Prostate gland (tissue), 2 donors: ENCODE data around the gene FAF1. TPM values are rescaled to one million over a fixed set of nuclear protein-coding genes. Genes with fewer than 3 reads are reported as not detected.

ENCODE experiments used
- DNase-seq: peaks from one replicate; pipeline ENCODE4 v3.0.0-alpha.2; 2019; ENCODE audit warnings: low spot score
- H3K27ac ChIP-seq, 2 donors: fragments of 200-600 bp; sonication (generic); 2 replicates each; pipeline ENCODE4 v1.5.1; 2017 to 2019
- H3K27me3 ChIP-seq: fragments of 200-600 bp; sonication (generic); replicated peaks from 2 replicates; pipeline ENCODE4 v1.5.1; 2019; ENCODE audit not compliant: insufficient read depth
- H3K36me3 ChIP-seq, 2 donors: fragments of 200-600 bp; sonication (generic); 1 replicate in 1 of 2; 2 replicates in 1 of 2; pipeline versions ENCODE4 v1.5.1 to v1.8.1; 2017 to 2019
- H3K4me1 ChIP-seq: fragments of 200-600 bp; sonication (generic); replicated peaks from 2 replicates; pipeline ENCODE4 v1.5.1; 2019
- H3K4me3 ChIP-seq, 2 donors: fragments of 200-600 bp; sonication (generic); 2 replicates each; pipeline ENCODE4 v1.5.1; 2017 to 2019
- H3K9me3 ChIP-seq: fragments of 200-600 bp; sonication (generic); 2 replicates; pipeline ENCODE4 v1.5.1; 2017
- POLR2A ChIP-seq: fragments of 450-650 bp; IDR thresholded peaks from one replicate; pipeline ENCODE4 v1.6.1; 2016; ENCODE audit warnings: antibody characterized with exemption, mild to moderate bottlenecking
- POLR2AphosphoS5 ChIP-seq: sonication (generic); formaldehyde crosslinking; IDR thresholded peaks from one replicate; pipeline ENCODE4 v1.6.1; 2017; ENCODE audit warnings: antibody characterized with exemption
- WGBS: methylation state at CpG from one replicate; pipeline ENCODE4 v1.1.5; 2018; 5-methylcytosine and 5-hydroxymethylcytosine counted together
- intact Hi-C: fragments of 100-400 bp; cut with DNase I; formaldehyde crosslinking; loops from one replicate; pipeline ENCODE4 v1.14.2; 2022
- total RNA-seq, 2 donors: library from RNA; depleted of rRNA; stranded (reverse); fragments of >200 nt; gene quantifications; one replicate each; pipeline ENCODE4 v1.1.0, GENCODE V29; 2016
- TF ChIP-seq, protein P1 (sequence below), 4 experiments: fragments of 200-600 bp in 2 of 4; fragments of 450-650 bp in 2 of 4; sonication (generic) in 2 of 4; IDR thresholded peaks; 1 replicate in 3 of 4; 2 replicates in 1 of 4; pipeline ENCODE4 v1.5.1; 2016 to 2019; ENCODE audit warnings: antibody characterized with exemption in 4 of 4, mild to moderate bottlenecking in 2 of 4, moderate library complexity in 2 of 4

The FAF1 gene
- total RNA-seq, 2 donors from 2014 or later = 40.4 to 41.5 TPM

DNA sequence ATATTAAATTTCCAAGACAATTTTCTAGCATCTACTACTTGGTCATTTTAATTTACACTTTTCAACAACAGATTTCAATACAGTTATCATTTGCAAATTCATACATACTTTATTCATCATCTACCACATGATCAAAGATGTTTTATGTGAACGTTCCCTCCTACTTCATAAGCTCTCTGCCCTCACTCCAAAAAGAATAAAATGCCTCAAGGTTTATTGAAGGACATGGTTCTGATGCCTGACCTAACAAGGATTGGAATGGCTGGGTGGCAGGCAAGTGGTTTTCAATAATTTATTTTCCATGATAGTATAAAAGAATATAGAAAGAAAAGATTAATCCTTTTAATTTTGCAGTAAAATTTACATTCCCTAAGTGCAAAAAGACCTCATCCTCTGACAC lies 15.4 kb upstream of the FAF1 start:
- WGBS = 76% methylated on average over 1 of the region's 1 CpG

DNA sequence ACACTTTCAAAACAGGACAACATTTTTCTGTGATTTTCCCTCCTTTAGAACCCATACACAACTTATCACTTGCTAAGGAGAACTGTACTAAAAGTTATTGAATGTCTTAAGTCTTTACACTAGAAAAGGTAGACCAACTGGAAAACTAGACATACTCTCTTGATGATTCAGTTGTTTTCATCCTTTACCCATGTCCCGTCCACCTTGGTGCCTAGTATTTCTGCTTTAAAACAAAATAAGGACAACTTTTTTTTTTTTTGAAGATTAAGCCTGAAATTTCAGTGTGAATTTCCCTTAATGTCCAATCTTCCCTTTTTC lies 14.5 kb upstream of the FAF1 start:
- TF ChIP-seq POLR2A (no peak), POLR2AphosphoS5 (no peak)
- TF ChIP-seq, protein P1, sequence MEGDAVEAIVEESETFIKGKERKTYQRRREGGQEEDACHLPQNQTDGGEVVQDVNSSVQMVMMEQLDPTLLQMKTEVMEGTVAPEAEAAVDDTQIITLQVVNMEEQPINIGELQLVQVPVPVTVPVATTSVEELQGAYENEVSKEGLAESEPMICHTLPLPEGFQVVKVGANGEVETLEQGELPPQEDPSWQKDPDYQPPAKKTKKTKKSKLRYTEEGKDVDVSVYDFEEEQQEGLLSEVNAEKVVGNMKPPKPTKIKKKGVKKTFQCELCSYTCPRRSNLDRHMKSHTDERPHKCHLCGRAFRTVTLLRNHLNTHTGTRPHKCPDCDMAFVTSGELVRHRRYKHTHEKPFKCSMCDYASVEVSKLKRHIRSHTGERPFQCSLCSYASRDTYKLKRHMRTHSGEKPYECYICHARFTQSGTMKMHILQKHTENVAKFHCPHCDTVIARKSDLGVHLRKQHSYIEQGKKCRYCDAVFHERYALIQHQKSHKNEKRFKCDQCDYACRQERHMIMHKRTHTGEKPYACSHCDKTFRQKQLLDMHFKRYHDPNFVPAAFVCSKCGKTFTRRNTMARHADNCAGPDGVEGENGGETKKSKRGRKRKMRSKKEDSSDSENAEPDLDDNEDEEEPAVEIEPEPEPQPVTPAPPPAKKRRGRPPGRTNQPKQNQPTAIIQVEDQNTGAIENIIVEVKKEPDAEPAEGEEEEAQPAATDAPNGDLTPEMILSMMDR (IDR thresholded peaks at IDR 0.05) = no peak
- no peaks in the 10 kb centered on the region for H3K9me3 ChIP-seq
- no peaks in the 10 kb centered on the region for H3K27me3 ChIP-seq
- H3K27ac ChIP-seq = no peak overlapping the region
- DNase-seq = no peak
- no peak overlapping the region for H3K4me3 ChIP-seq
- no peaks in the 10 kb centered on the region for H3K36me3 ChIP-seq
- 91% methylated on average over 1 of the region's 1 CpG for WGBS
- intact Hi-C loops = no loop called here
- H3K4me1 ChIP-seq = no peaks in the 10 kb centered on the region

More for the DNA sequence above, 15.4 kb upstream of the FAF1 start:
- H3K27ac ChIP-seq = no peak overlapping the region
- no peak overlapping the region for H3K4me3 ChIP-seq
- DNase-seq = no peak
- TF ChIP-seq POLR2A (no peak), POLR2AphosphoS5 (no peak)
- TF ChIP-seq, protein P1 (IDR thresholded peaks at IDR 0.05) = no peak
- intact Hi-C loops = no loop called here
- H3K36me3 ChIP-seq = no peaks in the 10 kb centered on the region
- no peaks in the 10 kb centered on the region for H3K4me1 ChIP-seq
- H3K9me3 ChIP-seq = no peaks in the 10 kb centered on the region
- no peaks in the 10 kb centered on the region for H3K27me3 ChIP-seq

DNA sequence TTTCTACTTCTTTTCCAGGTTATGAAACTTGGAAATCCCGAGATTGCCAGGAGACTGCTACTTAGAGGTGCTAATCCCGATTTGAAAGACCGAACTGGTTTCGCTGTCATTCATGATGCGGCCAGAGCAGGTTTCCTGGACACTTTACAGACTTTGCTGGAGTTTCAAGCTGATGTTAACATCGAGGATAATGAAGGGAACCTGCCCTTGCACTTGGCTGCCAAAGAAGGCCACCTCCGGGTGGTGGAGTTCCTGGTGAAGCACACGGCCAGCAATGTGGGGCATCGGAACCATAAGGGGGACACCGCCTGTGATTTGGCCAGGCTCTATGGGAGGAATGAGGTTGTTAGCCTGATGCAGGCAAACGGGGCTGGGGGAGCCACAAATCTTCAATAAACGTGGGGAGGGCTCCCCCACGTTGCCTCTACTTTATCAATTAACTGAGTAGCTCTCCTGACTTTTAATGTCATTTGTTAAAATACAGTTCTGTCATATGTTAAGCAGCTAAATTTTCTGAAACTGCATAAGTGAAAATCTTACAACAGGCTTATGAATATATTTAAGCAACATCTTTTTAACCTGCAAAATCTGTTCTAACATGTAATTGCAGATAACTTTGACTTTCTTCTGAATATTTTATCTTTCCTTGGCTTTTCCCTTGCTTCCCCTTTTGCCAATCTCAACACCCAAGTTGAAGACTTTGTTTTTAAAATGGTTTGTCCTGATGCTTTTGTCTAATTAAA lies 14.0 kb upstream of the FAF1 start:
- intact Hi-C loops = no loop called here

DNA sequence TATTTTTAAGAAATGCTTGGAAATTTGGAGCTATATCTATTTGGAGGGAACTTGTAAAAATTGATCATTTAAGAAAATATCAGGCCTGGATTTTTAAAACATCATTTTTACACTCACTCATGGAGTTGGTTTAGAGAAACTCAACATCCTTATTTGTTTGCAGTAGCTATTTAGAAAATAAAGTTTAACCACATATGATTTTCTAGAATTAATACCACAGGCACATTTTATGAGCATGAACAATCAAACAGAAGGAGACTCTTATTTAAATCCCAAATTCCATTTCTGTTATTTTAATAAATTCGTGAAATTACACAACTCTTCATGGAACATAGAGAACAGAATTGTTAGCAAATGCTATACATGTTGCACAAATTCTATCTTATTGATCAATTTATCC lies 13.2 kb upstream of the FAF1 start:
- intact Hi-C loops = no loop called here
- H3K27me3 ChIP-seq = no peaks in the 10 kb centered on the region
- 87% methylated on average over 1 of the region's 1 CpG for WGBS
- no peak overlapping the region for H3K27ac ChIP-seq
- DNase-seq = no peak
- H3K9me3 ChIP-seq = no peaks in the 10 kb centered on the region
- no peaks in the 10 kb centered on the region for H3K4me1 ChIP-seq
- TF ChIP-seq POLR2A (no peak), POLR2AphosphoS5 (no peak)
- TF ChIP-seq, protein P1 (IDR thresholded peaks at IDR 0.05) = no peak
- H3K36me3 ChIP-seq = no peaks in the 10 kb centered on the region
- H3K4me3 ChIP-seq = no peak overlapping the region

More for the DNA sequence above, 14.0 kb upstream of the FAF1 start:
- DNase-seq = no peak
- no peaks in the 10 kb centered on the region for H3K27me3 ChIP-seq
- H3K9me3 ChIP-seq = no peaks in the 10 kb centered on the region
- H3K4me3 ChIP-seq = no peak overlapping the region
- H3K4me1 ChIP-seq = no peaks in the 10 kb centered on the region
- H3K27ac ChIP-seq = no peak overlapping the region
- TF ChIP-seq POLR2AphosphoS5 (no peak), POLR2A (no peak)
- TF ChIP-seq, protein P1 (IDR thresholded peaks at IDR 0.05) = no peak
- no peaks in the 10 kb centered on the region for H3K36me3 ChIP-seq
- 91% methylated on average over 13 of the region's 13 CpGs for WGBS

DNA sequence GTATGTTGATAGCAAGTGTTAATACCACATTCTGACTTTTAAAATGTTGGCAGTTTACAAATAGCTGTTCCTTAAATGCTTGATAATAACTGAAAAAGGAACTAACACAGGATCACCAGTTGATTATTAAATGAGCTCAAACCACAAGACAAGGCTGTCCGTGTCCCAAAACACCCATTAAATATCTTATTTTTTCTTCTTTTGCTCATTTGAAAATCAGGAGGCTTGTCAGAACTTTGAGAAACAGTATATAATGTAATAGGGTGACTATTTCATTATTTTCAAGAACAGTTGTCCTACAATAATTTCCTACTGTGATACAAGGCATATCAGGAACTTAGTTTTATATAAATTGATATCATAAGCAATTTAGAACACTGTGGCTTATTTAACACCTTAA lies 12.7 kb upstream of the FAF1 start:
- no peak for DNase-seq
- H3K27me3 ChIP-seq = no peaks in the 10 kb centered on the region
- no peak overlapping the region for H3K4me3 ChIP-seq
- no peaks in the 10 kb centered on the region for H3K4me1 ChIP-seq
- H3K36me3 ChIP-seq = no peaks in the 10 kb centered on the region
- 60% methylated on average over 1 of the region's 1 CpG for WGBS
- TF ChIP-seq POLR2A = no peak
- TF ChIP-seq, protein P1 (IDR thresholded peaks at IDR 0.05) = no peak
- TF ChIP-seq POLR2AphosphoS5 = no peak
- intact Hi-C loops = no loop called here
- no peaks in the 10 kb centered on the region for H3K9me3 ChIP-seq
- H3K27ac ChIP-seq = no peak overlapping the region
